CD4-positive, alpha-beta T cell treated with Interleukin-6 at 100 ng/mL for 8 hours (primary cell): Measurements from ENCODE around the gene NKAIN1.
"Not testable (repeated sequence)": the region's sequence is repeated elsewhere in the genome, so short reads cannot be mapped to it uniquely, and the experiment has no call there.

ENCODE experiments used
- DNase-seq: peaks from one replicate; pipeline ENCODE4 v3.0.0-alpha.2; 2020; ENCODE audit warnings: mixed read lengths, low spot score

NKAIN1 gene

DNA sequence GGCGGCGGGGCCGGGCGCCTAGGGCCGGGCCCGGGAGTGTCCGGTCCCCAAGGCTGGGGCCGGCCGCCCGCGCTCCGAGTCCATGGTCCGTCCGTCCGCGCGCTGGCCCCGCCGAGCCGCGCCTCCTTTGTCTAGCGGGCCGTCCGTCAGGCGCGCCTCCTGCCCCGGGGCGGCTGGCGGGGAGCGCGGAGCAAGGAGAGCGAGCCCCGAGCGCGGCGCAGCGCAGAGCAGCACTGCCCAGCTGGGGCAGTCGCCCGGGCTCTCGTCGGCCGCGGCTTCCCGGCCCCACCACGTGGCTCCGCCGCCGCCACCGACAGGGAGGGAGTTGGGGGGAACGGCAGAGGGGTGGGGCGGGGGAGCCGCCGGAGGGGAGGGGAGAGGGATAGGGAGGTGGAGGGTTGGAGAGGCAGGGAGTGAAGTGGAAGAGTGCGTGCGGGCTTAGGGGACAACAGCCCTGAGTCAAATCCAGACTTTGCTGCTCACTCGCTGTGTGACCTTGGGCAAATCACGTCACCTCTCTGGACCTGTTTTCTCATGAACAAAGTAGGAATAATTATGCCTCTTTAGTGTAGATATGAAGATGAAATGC is at the start of gene NKAIN1:
NKAIN1 (minus strand) TSS at position 235 of the 589 bp plus-strand sequence. CDS start 340 bp downstream, outside the sequence.
- no peak for DNase-seq

DNA sequence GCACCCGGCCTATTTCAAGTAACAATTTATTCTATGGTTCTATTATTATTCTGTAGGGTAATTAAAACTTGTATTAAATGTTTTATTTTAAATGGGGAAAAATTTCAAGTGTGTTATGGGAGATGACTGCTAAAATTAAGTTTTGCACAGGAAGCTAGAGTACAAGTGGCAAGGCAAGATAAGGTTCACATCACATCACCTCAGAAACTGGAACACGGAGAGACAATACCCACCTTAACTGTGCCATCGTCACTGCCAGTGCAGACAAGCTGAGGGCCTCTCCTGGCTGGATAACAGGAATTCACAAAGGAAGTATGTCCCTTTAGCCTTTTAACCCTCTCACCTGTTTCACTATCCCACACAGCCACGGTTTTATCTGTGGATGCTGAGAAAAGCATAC is 49.3 kb upstream of the NKAIN1 start:
- no peak for DNase-seq

- DNase-seq = not testable (repeated sequence)
Observed at GRCh38 chr1:31287791-31288190, 48.1 kb upstream of the NKAIN1 start.

GRCh38 chr1:31282426-31282825 is 42.7 kb upstream of the NKAIN1 start:
- not testable (repeated sequence) for DNase-seq

GRCh38 chr1:31273619-31274018 is 33.9 kb upstream of the NKAIN1 start:
- no peak for DNase-seq

DNA sequence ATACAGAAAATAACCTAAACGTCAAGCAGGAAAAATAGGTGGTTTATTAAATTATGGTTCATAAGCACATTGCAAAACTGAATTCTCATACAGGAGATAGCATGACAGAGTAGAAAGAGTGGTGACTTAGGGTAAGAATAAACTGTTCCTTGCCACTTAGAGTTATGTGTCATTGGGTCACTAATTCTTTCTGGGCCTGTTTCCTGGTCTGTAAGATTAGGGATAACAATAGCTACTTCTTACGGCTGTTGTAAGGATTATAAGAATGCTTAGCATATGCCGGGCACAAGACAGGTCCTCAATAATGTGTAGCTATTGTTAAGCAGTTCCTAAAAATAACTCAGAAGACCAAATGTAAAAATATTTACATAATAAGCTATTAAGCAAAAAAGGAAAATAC is 32.7 kb upstream of the NKAIN1 start:
- DNase-seq = no peak

- no peak for DNase-seq
Observed at GRCh38 chr1:31266547-31266946, 26.9 kb upstream of the NKAIN1 start.

GRCh38 chr1:31264790-31265386 is 25.2 kb upstream of the NKAIN1 start:
- DNase-seq = no peak

- no peak for DNase-seq
Observed at GRCh38 chr1:31263408-31263807, 23.7 kb upstream of the NKAIN1 start.

DNA sequence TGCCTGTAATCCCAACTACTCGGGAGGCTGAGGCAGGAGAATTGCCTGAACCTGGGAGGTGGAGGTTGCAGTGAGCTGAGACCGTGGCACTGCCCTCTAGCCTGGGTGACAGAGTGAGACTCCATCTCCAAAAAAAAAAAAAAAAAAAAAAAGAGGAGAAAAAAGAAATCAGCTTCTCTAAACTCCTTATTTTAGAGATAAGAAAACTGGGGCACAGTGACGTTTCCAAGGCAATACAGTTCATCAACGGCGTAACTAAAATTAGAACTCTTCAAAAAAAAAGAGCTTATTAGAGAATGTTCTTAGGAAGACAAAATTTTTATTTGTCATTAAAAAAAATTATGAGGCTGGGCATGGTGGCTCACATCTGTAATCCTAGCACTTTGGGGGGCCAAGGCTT is 22.7 kb upstream of the NKAIN1 start:
- not testable (repeated sequence) for DNase-seq

- no peak for DNase-seq
Observed at GRCh38 chr1:31261916-31262315, 22.2 kb upstream of the NKAIN1 start.

GRCh38 chr1:31259746-31260145 is 20.1 kb upstream of the NKAIN1 start:
- DNase-seq = no peak

- DNase-seq = no peak
Observed at GRCh38 chr1:31258581-31258980, 18.9 kb upstream of the NKAIN1 start.

DNA sequence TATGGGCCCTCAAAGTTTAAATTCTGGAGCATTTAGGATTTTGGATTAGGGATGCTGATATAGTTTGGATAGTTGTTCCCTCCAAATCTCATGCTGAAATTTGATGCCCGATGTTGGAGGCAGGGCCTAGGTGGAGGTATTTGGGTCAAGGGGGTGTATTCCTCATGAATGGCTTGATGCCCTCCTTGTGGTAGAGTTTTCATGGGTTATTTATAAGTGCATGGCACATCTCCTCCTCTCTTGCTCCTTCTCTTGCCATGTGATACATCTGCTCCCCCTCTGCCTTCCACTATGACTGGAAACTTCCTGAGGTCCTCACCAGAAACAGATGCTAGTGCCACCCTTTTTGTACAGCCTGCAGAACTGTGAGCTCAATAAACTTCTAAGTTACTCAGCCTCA is 17.5 kb upstream of the NKAIN1 start:
- no peak for DNase-seq

- DNase-seq = no peak
Observed at GRCh38 chr1:31249854-31250253, 10.2 kb upstream of the NKAIN1 start.

- no peak for DNase-seq
Observed at GRCh38 chr1:31248276-31248675, 8.6 kb upstream of the NKAIN1 start.

GRCh38 chr1:31244326-31244725 is 4.6 kb upstream of the NKAIN1 start:
- no peak for DNase-seq

DNA sequence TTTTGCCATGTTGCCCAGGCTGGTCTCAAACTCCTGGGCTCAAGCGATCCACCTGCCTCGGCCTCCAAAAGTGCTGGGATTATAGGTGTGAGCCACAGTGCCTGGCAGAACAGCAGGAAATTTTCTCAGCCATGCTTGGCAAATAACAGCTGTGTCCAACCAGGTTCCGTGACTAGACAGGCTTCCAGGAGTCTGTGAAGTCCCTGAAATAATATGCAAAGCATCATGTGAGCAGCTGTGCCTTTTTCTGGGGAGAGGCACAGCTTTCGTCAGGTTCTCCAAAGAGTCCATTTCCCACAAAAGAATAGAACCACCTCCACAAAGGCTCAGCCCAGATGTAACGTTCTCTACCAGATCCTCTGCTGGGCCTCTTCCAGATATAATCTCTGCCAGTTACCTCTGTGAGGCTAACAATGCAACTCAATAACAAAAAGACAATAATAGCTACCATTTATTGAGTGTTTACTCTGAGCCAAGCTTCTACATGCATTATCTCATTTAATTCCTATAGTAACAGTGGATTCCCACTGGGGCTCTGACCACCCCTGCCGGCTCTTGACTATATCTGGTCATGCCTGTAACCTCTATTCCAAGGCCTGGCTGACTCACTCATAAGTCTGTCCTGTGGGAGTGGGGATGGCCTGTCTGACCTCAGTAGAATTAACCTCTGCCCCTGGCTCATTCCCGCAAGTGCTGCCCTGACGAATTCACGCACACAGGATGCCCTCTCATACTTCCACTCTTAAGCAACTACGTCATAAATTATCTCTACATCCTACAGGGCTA is 4.0 kb upstream of the NKAIN1 start:
- DNase-seq = no peak

- DNase-seq = no peak
Observed at GRCh38 chr1:31241321-31241720, 1.6 kb upstream of the NKAIN1 start.

DNA sequence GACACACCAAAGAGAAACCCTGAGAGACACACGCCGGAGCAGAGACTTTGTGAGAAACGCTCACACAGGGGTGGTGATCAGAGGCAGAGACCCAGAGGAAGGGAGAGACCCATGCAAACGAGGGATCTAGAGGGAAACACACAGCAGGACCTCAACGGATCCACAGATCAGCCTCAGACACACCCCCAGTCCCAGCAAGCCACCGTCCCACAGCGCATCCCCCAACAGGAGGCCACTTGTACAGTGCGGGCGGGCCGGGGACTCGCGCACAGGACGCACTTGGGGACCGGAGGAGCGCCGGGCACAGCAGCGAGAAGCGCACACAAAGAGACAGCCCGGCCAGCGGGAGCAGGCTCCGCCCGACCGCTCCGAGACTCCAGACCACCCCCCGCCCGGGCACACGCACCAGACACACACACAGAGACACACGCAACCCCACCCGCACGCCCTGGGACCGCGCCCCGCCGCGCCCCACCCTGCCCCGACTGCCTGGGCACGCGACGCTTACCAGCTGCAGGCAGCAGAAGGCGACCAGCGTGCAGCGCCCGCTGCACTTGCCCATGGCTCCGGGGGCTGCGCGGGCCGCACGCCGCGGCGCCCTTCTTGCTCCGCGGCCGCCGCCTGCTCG is 587 bp downstream of the NKAIN1 start:
- no peak for DNase-seq

GRCh38 chr1:31238612-31238985 is 1.1 kb downstream of the NKAIN1 start:
- DNase-seq = no peak

GRCh38 chr1:31234870-31235269 is 4.8 kb downstream of the NKAIN1 start:
- no peak for DNase-seq

- DNase-seq = no peak
Observed at GRCh38 chr1:31234123-31234708, 5.5 kb downstream of the NKAIN1 start.
